H9 (cell line): ENCODE measurements around the gene MYO5B. TPM values are rescaled to one million over a fixed set of nuclear protein-coding genes. Genes with fewer than 3 reads are reported as not detected.

ENCODE experiments used
- DNase-seq: peaks from one replicate; pipeline ENCODE4 v3.0.0-alpha.2; 2017
- H2AFZ ChIP-seq: one replicate; pipeline ENCODE4 v1.6.1; 2013; ENCODE audit warnings: mild to moderate bottlenecking, low read length, control low read depth, moderate library complexity
- H2AK5ac ChIP-seq: 2 replicates; pipeline ENCODE4 v1.6.1; 2013; ENCODE audit warnings: low read length, control low read depth, mixed read lengths; ENCODE audit not compliant: insufficient read length
- H2BK120ac ChIP-seq: one replicate; pipeline ENCODE4 v1.6.1; 2013; ENCODE audit warnings: low read depth, mild to moderate bottlenecking, low read length, control low read depth, inconsistent platforms; ENCODE audit not compliant: poor library complexity, severe bottlenecking
- H2BK12ac ChIP-seq: 2 replicates; pipeline ENCODE4 v1.6.1; 2013; ENCODE audit warnings: low read length, control low read depth, mixed read lengths, low read depth; ENCODE audit not compliant: insufficient read length
- H2BK15ac ChIP-seq: 2 replicates; pipeline ENCODE4 v1.6.1; 2013; ENCODE audit warnings: low read depth, low read length, control low read depth
- H2BK20ac ChIP-seq: one replicate; pipeline ENCODE4 v1.6.1; 2013; ENCODE audit warnings: low read depth, mild to moderate bottlenecking, low read length, control low read depth, inconsistent platforms; ENCODE audit not compliant: poor library complexity, severe bottlenecking
- H2BK5ac ChIP-seq: 2 replicates; pipeline ENCODE4 v1.6.1; 2013; ENCODE audit warnings: low read length, control low read depth, mixed read lengths; ENCODE audit not compliant: insufficient read length
- H3K14ac ChIP-seq: 2 replicates; pipeline ENCODE4 v1.6.1; 2013; ENCODE audit warnings: low read length, control low read depth; ENCODE audit not compliant: insufficient read depth
- H3K18ac ChIP-seq: 2 replicates; pipeline ENCODE4 v1.6.1; 2013; ENCODE audit warnings: low read depth, mild to moderate bottlenecking, mixed read lengths, low read length, control low read depth; ENCODE audit not compliant: insufficient read length
- H3K23ac ChIP-seq: 2 replicates; pipeline ENCODE4 v1.6.1; 2013; ENCODE audit warnings: low read length, control low read depth, mixed read lengths, low read depth; ENCODE audit not compliant: insufficient read length
- H3K23me2 ChIP-seq: 2 replicates; pipeline ENCODE4 v1.6.1; 2013; ENCODE audit warnings: low read depth, mild to moderate bottlenecking, mixed read lengths, low read length, control low read depth; ENCODE audit not compliant: insufficient read length, poor library complexity, severe bottlenecking
- H3K27ac ChIP-seq: 2 replicates; pipeline ENCODE4 v1.5.1; 2013; ENCODE audit warnings: low read length, control low read depth, mixed read lengths, low read depth; ENCODE audit not compliant: insufficient read length
- H3K27me3 ChIP-seq: 2 replicates; pipeline ENCODE4 v1.6.1; 2013; ENCODE audit warnings: low read length, control low read depth, inconsistent platforms; ENCODE audit not compliant: insufficient read depth
- H3K4ac ChIP-seq: 2 replicates; pipeline ENCODE4 v1.6.1; 2013; ENCODE audit warnings: low read depth, mild to moderate bottlenecking, control low read depth, inconsistent platforms, low read length, moderate library complexity
- H3K4me1 ChIP-seq: 2 replicates; pipeline ENCODE4 v1.6.1; 2013; ENCODE audit warnings: low read length, control low read depth, inconsistent platforms; ENCODE audit not compliant: insufficient read depth
- H3K4me2 ChIP-seq: 2 replicates; pipeline ENCODE4 v1.6.1; 2013; ENCODE audit warnings: low read length, control low read depth, mixed read lengths; ENCODE audit not compliant: insufficient read length, insufficient read depth
- H3K56ac ChIP-seq: 2 replicates; pipeline ENCODE4 v1.6.1; 2013; ENCODE audit warnings: low read depth, mild to moderate bottlenecking, mixed read lengths, low read length, control low read depth; ENCODE audit not compliant: insufficient read length
- H3K79me1 ChIP-seq: 2 replicates; pipeline ENCODE4 v1.6.1; 2013; ENCODE audit warnings: low read depth, mild to moderate bottlenecking, moderate library complexity, low read length, control low read depth, inconsistent platforms; ENCODE audit not compliant: insufficient read depth, poor library complexity, severe bottlenecking
- H3K79me2 ChIP-seq: 2 replicates; pipeline ENCODE4 v1.6.1; 2013; ENCODE audit warnings: low read length, control low read depth, inconsistent platforms; ENCODE audit not compliant: insufficient read depth
- H3K9ac ChIP-seq: 2 replicates; pipeline ENCODE4 v1.6.1; 2013; ENCODE audit warnings: low read length, control low read depth, mixed read lengths; ENCODE audit not compliant: insufficient read length; ENCODE audit errors: extremely low read depth
- H3K9me3 ChIP-seq: one replicate; pipeline ENCODE4 v1.6.1; 2013; ENCODE audit warnings: low read depth, low read length, inconsistent platforms; ENCODE audit not compliant: control insufficient read depth
- H3T11ph ChIP-seq: one replicate; pipeline ENCODE4 v1.6.1; 2013; ENCODE audit warnings: mild to moderate bottlenecking, low read length, control low read depth, inconsistent platforms
- H4K20me1 ChIP-seq: one replicate; pipeline ENCODE4 v1.6.1; 2013; ENCODE audit not compliant: control insufficient read depth, insufficient read length, insufficient read depth
- H4K5ac ChIP-seq: 2 replicates; pipeline ENCODE4 v1.6.1; 2013; ENCODE audit warnings: low read depth, mild to moderate bottlenecking, mixed read lengths, low read length, control low read depth; ENCODE audit not compliant: insufficient read length
- H4K8ac ChIP-seq: replicated peaks from 2 replicates; pipeline ENCODE4 v1.6.1; 2013; ENCODE audit warnings: low read length, control low read depth, mixed read lengths, low read depth; ENCODE audit not compliant: insufficient read length
- H4K91ac ChIP-seq: 2 replicates; pipeline ENCODE4 v1.6.1; 2013; ENCODE audit warnings: low read depth, mild to moderate bottlenecking, moderate library complexity, mixed read lengths, low read length, control low read depth; ENCODE audit not compliant: insufficient read length
- H3K27ac Mint-ChIP-seq, 3 experiments: 2 replicates in 2 of 3; 3 replicates in 1 of 3; pipeline ENCODE4 v1.8.0; 2020 to 2021; ENCODE audit warnings: mixed read lengths in 3 of 3, mild to moderate bottlenecking in 1 of 3, moderate library complexity in 1 of 3
- H3K27me3 Mint-ChIP-seq: 2 replicates; pipeline ENCODE4 v1.8.0; 2021; ENCODE audit warnings: low read depth, mild to moderate bottlenecking, moderate library complexity, mixed read lengths
- H3K36me3 Mint-ChIP-seq, 3 experiments: 2 replicates in 2 of 3; 3 replicates in 1 of 3; pipeline ENCODE4 v1.8.0; 2020 to 2021; ENCODE audit warnings: low read depth in 3 of 3, mixed read lengths in 3 of 3; ENCODE audit not compliant: insufficient read depth in 1 of 3
- H3K4me1 Mint-ChIP-seq, 2 experiments: 2 replicates each; pipeline ENCODE4 v1.8.0; 2020; ENCODE audit warnings: mixed read lengths in 2 of 2
- H3K4me3 Mint-ChIP-seq, 2 experiments: 2 replicates in 1 of 2; 3 replicates in 1 of 2; pipeline ENCODE4 v1.8.0; 2020 to 2021; ENCODE audit warnings: mild to moderate bottlenecking in 2 of 2, mixed read lengths in 2 of 2, moderate library complexity in 1 of 2
- H3K9me3 Mint-ChIP-seq, 2 experiments: 2 replicates in 1 of 2; 3 replicates in 1 of 2; pipeline ENCODE4 v1.8.0; 2020; ENCODE audit warnings: mild to moderate bottlenecking in 2 of 2, mixed read lengths in 2 of 2, moderate library complexity in 1 of 2
- CTCF ChIP-seq: fragments of 200-600 bp; sonication (generic); conservative IDR thresholded peaks from 3 replicates; pipeline ENCODE4 v1.8.0; 2021; ENCODE audit warnings: antibody characterized with exemption, mild to moderate bottlenecking
- WGBS: extraction: QIAGEN DNeasy Blood & Tissue Kit; methylation state at CpG from one replicate; pipeline ENCODE4 v1.1.7; 2013; ENCODE audit warnings: missing lambda C conversion rate, low lambda C conversion rate, mixed read lengths; ENCODE audit not compliant: insufficient read length; ENCODE audit errors: extremely low coverage; 5-methylcytosine and 5-hydroxymethylcytosine counted together
- total RNA-seq: library from RNA; stranded (reverse); gene quantifications from 2 replicates; pipeline ENCODE4 v1.2.1, GENCODE V29; 2021

MYO5B gene
- total RNA-seq, 1 experiment from 2014 or later, result 9.3 TPM

DNA sequence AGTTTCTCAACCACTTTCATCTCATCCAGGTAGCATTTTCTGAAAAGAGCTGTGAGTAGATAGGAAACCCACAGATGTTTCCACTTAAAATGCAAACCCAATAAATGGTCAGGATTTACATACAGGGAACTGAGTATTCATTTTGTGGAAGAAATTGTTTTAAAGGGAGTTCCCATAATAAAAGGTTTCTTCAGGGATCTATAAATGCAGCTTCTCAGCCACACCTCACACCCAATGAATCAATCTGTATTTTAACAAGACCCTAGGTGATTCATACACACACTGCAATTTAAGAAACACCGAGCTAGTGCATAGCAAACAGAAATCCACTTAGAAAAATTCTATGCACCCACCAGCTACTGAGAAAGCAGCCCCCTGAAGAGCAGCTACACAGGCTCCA is 241.6 kb downstream of the MYO5B start:
- no peak overlapping the region for H3K23ac ChIP-seq
- no peak overlapping the region for H3K4ac ChIP-seq
- no peak overlapping the region for H2BK120ac ChIP-seq
- no peak overlapping the region for H2BK5ac ChIP-seq
- no peak overlapping the region for H3K4me2 ChIP-seq
- H3K9me3 Mint-ChIP-seq, result no peaks in the 10 kb centered on the region
- no peaks in the 10 kb centered on the region for H3K79me2 ChIP-seq
- no peak overlapping the region for H3K27ac Mint-ChIP-seq
- DNase-seq, result no peak
- H3T11ph ChIP-seq, result no peak overlapping the region
- H3K27ac ChIP-seq, result no peak overlapping the region
- WGBS, result no CpG with 5 or more reads among the region's 1 CpG
- no peaks in the 10 kb centered on the region for H3K23me2 ChIP-seq
- H3K14ac ChIP-seq, result no peak overlapping the region
- no peak overlapping the region for H4K91ac ChIP-seq
- no peaks in the 10 kb centered on the region for H4K20me1 ChIP-seq
- H2BK20ac ChIP-seq, result no peak overlapping the region
- H3K36me3 Mint-ChIP-seq, result no peaks in the 10 kb centered on the region
- no peaks in the 10 kb centered on the region for H3K79me1 ChIP-seq
- no peak overlapping the region for H3K56ac ChIP-seq
- no peak overlapping the region for H3K9ac ChIP-seq
- no peaks in the 10 kb centered on the region for H3K27me3 Mint-ChIP-seq
- no peak overlapping the region for H3K4me3 Mint-ChIP-seq
- peaks cover 4% of the 10 kb centered on the region in 2 experiments; a peak in 3 of 4 replicates for H3K4me1 Mint-ChIP-seq
- no peak overlapping the region for H2BK15ac ChIP-seq
- no peak overlapping the region for H4K8ac ChIP-seq
- peaks cover 2% of the 10 kb centered on the region; the same call in 1 of the 2 replicates for H3K4me1 ChIP-seq
- no peak for TF ChIP-seq CTCF
- no peak overlapping the region for H2AK5ac ChIP-seq
- no peak overlapping the region for H2AFZ ChIP-seq
- H3K27me3 ChIP-seq, result no peaks in the 10 kb centered on the region; the same call in 1 of the 2 replicates
- no peak overlapping the region for H2BK12ac ChIP-seq
- no peaks in the 10 kb centered on the region for H3K9me3 ChIP-seq
- no peak overlapping the region for H4K5ac ChIP-seq
- no peak overlapping the region for H3K18ac ChIP-seq
